Measurements from ENCODE around the gene OR10G3. TPM values are rescaled to one million over a fixed set of nuclear protein-coding genes. Genes with fewer than 3 reads are reported as not detected.

Gene OR10G3
- total and polyA plus RNA-seq, 2 of the 13 experiments (the other 11 are each of a cell fraction or from before 2014, with no cell fraction given), result not detected

DNA sequence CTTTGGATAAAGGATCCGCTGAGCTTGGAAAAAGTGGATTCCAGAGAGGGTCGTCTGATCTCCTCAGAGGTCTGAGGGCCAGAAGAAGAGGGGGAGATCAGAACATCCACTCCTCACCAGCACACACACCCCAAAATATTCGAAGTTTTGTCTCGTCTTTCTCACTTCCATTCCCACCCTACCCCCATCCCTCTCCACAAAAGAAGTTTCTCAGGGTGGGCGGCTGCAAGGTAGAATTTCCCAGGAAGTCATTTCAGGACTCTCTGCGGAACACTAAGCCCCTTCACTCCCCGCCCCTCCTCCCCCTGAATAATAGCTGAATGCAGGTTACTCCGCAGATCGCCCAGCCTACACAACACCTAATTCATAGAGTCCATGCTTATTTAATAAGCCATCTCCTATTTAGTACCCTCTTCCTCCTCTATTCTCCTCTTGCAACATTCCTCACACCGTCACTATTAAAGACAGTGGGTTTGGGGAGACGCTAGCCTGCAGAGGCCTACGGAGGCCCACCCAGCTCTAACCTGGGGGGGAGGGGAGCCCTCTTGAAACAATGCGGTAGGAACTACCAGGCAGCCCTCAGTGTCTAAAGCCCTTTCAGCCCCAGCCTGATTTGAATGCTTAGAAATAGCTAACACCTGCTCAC, 53.1 kb downstream of the OR10G3 start (continued):
- TF ChIP-seq ZSCAN30 (CRISPR knock-in tag; IDR thresholded peaks at IDR 0.05), result no peak
- TF ChIP-seq YEATS4 (CRISPR knock-in tag; IDR thresholded peaks at IDR 0.05; ENCODE audit: borderline replicate concordance), result peak; percentile 28; the same call in 1 of the 2 replicates
- TF ChIP-seq GTF3A (CRISPR knock-in tag; conservative IDR thresholded peaks at IDR 0.05), result no peak
- TF ChIP-seq GATAD2A (CRISPR knock-in tag; IDR thresholded peaks at IDR 0.05), result 0 out of 2 replicates have a peak, but pooled peaks have one; percentile 19
- TF ChIP-seq EEA1 (CRISPR knock-in tag; IDR thresholded peaks at IDR 0.05; ENCODE audit: borderline replicate concordance), result no peak

DNA sequence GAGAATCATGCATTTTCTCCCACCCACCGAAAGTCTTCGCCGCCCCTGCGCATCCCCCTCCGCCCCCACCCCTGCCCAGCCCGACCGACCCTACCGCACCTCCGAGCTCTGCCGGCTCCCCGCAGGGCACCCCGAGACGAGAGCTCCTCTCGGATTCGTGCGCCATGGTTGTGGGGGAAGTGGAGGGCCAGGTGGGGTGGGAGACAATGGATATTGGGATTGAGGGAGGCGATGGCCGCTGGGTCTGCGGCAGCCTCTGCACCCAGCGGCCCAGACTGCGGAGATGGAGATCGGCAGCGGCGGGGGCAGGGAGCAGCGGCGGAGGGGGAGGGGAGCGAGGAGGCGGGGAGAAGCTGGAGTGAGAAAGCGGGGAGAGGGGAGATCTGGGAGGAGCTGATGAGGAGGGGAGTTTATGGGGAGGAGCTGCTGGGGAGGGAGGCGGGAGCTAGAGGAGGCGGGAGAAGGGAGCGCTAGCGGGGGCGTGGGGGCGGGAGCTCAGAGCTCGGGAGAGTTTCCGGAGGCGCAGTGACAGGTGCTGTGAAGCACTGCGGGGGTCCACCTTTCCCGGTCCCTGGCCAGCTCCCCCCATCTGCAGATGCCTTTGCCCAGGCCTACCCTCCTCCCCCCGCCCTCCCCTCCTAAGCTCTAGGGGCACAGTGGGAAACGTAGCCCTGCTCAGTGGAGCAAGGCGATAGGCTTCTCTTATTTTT, 53.8 kb downstream of the OR10G3 start, which contains the start of gene SALL2:
TSS of gene SALL2 (minus strand) at position 385 of the 710 bp plus-strand sequence. CDS start at position 166, 219 bp downstream.
- BruUV-seq (replicated peaks), result no TSS peak
- TF ChIP-seq SP4 (CRISPR knock-in tag; IDR thresholded peaks at IDR 0.05), result peak; percentile 59; the same call in 1 of the 2 replicates
- no peak for TF ChIP-seq ZNF839 (CRISPR knock-in tag; IDR thresholded peaks at IDR 0.05; ENCODE audit: borderline replicate concordance)
- 0 out of 2 replicates have a peak, but pooled peaks have one; percentile 32 for TF ChIP-seq ZIK1 (CRISPR knock-in tag; IDR thresholded peaks at IDR 0.05; ENCODE audit: borderline replicate concordance, low read depth)
- TF ChIP-seq ATAD3A (CRISPR knock-in tag; IDR thresholded peaks at IDR 0.05), result no peak
- TF ChIP-seq FOSL1 (CRISPR knock-in tag; IDR thresholded peaks at IDR 0.05; ENCODE audit: borderline replicate concordance), result no peak
- TF ChIP-seq ZNF484 (CRISPR knock-in tag; IDR thresholded peaks at IDR 0.05; ENCODE audit: borderline replicate concordance, low read depth), result no peak
- TF ChIP-seq FOXJ3 (CRISPR knock-in tag; IDR thresholded peaks at IDR 0.05; ENCODE audit: borderline replicate concordance), result no peak
- TF ChIP-seq HOXD1 (CRISPR knock-in tag; IDR thresholded peaks at IDR 0.05), result no peak
- TF ChIP-seq IKZF1 (IDR thresholded peaks at IDR 0.05), result no peak
- no peak for TF ChIP-seq ZNF180 (CRISPR knock-in tag; IDR thresholded peaks at IDR 0.05; ENCODE audit: borderline replicate concordance, low read depth)
- no peak for TF ChIP-seq ZC3H4 (CRISPR knock-in tag; IDR thresholded peaks at IDR 0.05; ENCODE audit: borderline replicate concordance)
- TF ChIP-seq BRD4 (CRISPR knock-in tag; IDR thresholded peaks at IDR 0.05), result no peak
- peak; percentile 55; the same call in 1 of the 2 replicates for TF ChIP-seq PHF8 (CRISPR knock-in tag; IDR thresholded peaks at IDR 0.05)
- TF ChIP-seq NFATC3 (CRISPR knock-in tag; IDR thresholded peaks at IDR 0.05), result no peak
- peak; percentile 33; the same call in 1 of the 2 replicates for TF ChIP-seq CHD2 (IDR thresholded peaks at IDR 0.05; ENCODE audit: low read depth, low read length)
- TF ChIP-seq SOX13 (IDR thresholded peaks at IDR 0.05), result no peak
- TF ChIP-seq SOX13 (CRISPR knock-in tag; conservative IDR thresholded peaks at IDR 0.05 in 1 of 2, IDR thresholded peaks at IDR 0.05 in 1 of 2), result no peak; a peak in 1 of 4 replicates
- peak; percentile 93 for TF ChIP-seq ZBTB7B (CRISPR knock-in tag; IDR thresholded peaks at IDR 0.05)

More for the DNA sequence above, 53.8 kb downstream of the OR10G3 start, which contains the start of gene SALL2:
- peak within 1 kb of the TSS; percentile 82 for H3K4me2 ChIP-seq (ENCODE audit: low read depth, low read length)
- intact Hi-C loops (cut with micrococcal nuclease; ENCODE audit: unreplicated experiment), result loop anchor here (1.0 kb wide), 2 partner anchors 15 to 31 kb away; partner anchors contain the start of gene METTL3
- peak within 1 kb of the TSS; percentile 89 for H2AFZ ChIP-seq (ENCODE audit: low read length)
- peaks cover 40% of the 10 kb centered on the region for H3K4me1 ChIP-seq (ENCODE audit: insufficient read depth, low read length)
- H4K20me1 ChIP-seq (ENCODE audit: insufficient read depth, low read length), result no peaks in the 10 kb centered on the region
- peak; percentile 84 for ATAC-seq
- ChIA-PET POLR2A (interaction anchor here (0.8 to 10.8 kb wide), 16 partner anchors 9 to 142 kb away, joined by 3 to 173 read pairs (median 5); partner anchors contain the start of genes CHD8, METTL3 and SUPT16H), CTCF (ENCODE audit: low intra/inter-chr PET ratio, low total read pairs) (no interaction called here)
- peak; percentile 79 for DNase-seq (ENCODE audit: low spot score)
- H3K4me3 ChIP-seq (replicated peaks in 1 of 3; ENCODE audit: insufficient read depth in 1 of 3, low read depth in 2 of 3, low read length in 3 of 3), result peak within 1 kb of the TSS; percentile 77 to 83 (median 78)
- 19% methylated on average over 43 of the region's 43 CpGs for WGBS (ENCODE audit: low lambda C conversion rate)
- no peaks in the 10 kb centered on the region for H3K79me2 ChIP-seq (ENCODE audit: insufficient read depth, low read length)
- in situ Hi-C loops (cut with HindIII; ENCODE audit: extremely low pct_ligation_motif_present, low pct_unique_long_range_greater_than_20kb), result no loop called here
- H3K9ac ChIP-seq (ENCODE audit: insufficient read depth, low read depth, low read length), result peak within 1 kb of the TSS; percentile 80
- no peaks in the 10 kb centered on the region for H3K36me3 ChIP-seq (replicated peaks in 1 of 2; ENCODE audit: control insufficient read depth in 1 of 2, insufficient read depth in 2 of 2, low read length in 2 of 2)
- no peak for FAIRE-seq
- H3K27ac ChIP-seq (ENCODE audit: extremely low read length, insufficient read depth, low read length), result peak within 1 kb of the TSS; percentile 69
- no peaks in the 10 kb centered on the region for H3K9me3 ChIP-seq (ENCODE audit: low read length)
- no peaks in the 10 kb centered on the region for H3K27me3 ChIP-seq (ENCODE audit: control insufficient read depth in 1 of 2, insufficient read depth in 2 of 2, low read length in 2 of 2)

Measured in HepG2 (cell line).